ENCODE results near the gene PARPBP.
"Not testable (repeated sequence)": the region's sequence is repeated elsewhere in the genome, so short reads cannot be mapped to it uniquely, and the experiment has no call there.

PARPBP gene, protein sequence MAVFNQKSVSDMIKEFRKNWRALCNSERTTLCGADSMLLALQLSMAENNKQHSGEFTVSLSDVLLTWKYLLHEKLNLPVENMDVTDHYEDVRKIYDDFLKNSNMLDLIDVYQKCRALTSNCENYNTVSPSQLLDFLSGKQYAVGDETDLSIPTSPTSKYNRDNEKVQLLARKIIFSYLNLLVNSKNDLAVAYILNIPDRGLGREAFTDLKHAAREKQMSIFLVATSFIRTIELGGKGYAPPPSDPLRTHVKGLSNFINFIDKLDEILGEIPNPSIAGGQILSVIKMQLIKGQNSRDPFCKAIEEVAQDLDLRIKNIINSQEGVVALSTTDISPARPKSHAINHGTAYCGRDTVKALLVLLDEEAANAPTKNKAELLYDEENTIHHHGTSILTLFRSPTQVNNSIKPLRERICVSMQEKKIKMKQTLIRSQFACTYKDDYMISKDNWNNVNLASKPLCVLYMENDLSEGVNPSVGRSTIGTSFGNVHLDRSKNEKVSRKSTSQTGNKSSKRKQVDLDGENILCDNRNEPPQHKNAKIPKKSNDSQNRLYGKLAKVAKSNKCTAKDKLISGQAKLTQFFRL

DNA sequence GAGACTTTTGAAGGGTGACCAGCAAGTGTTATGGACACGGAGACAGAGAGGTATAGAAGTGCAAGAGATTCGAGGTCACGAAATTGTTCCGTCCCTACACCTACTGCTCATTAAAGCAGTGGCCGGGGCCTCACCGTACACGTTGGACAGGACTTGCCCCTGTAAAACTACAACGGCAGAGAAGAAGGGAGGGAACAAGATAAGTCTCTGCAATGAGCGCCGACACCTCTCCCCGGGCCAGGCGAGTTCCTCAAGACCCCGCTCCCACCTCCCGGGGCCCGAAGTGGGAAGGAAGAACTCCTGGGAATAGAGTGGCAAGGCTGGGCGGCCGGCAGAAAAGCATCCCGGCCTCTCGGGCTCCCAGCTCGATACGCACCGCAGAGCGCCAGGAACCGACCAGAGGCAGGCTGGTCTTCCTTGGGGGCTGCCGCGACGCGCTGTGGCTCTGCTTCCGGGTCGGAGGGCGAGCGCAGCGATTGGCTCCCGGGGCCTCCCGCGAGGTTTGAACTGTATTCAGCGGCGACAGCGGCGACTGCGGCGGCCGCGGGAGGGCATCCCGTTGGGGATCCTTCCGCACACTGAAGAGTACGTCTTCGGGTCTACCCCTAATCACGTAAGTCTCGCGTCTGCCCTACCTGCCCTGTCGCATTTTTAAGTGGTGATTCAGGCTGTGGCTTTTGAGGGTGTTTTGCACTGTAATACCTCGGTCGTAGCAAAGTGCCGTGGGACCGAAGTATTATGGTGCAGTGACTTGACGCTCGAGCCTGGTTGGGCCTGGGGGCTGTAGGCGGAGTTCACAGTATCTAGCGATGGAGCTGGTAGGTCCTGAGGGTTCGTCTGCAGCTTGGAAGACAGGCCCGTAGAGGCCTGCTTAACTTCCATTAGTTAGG is at the start of gene PARPBP, which contains the start of gene NUP37:
TSS of gene PARPBP (plus strand) at position 510 of the 890 bp plus-strand sequence. CDS start 3,706 bp downstream, outside the sequence.
TSS of gene NUP37 (minus strand) at position 441 of the 890 bp plus-strand sequence. CDS start 1,596 bp downstream, outside the sequence.
- peak; percentile 84 for DNase-seq

DNA sequence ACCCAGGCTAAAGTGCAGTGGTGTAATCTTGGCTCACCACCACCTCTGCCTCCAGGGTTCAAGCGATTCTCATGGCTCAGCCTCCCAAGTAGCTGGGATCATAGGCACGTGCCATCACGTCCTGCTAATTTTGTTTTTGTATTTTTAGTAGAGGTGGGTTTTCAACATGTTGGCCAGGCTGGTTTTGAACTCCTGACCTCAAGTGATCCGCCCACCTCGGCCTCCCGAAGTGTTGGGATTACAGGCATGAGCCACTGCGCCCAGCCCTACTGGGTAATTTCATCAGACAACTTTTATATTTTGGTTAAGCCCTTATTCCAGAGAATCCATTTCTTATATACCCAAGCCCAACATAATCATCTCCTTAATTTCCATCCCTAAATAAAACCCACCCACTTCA is 47.9 kb upstream of the PARPBP start:
- not testable (repeated sequence) for DNase-seq

GRCh38 chr12:102080842-102081241 is 39.1 kb upstream of the PARPBP start:
- DNase-seq = no peak

DNA sequence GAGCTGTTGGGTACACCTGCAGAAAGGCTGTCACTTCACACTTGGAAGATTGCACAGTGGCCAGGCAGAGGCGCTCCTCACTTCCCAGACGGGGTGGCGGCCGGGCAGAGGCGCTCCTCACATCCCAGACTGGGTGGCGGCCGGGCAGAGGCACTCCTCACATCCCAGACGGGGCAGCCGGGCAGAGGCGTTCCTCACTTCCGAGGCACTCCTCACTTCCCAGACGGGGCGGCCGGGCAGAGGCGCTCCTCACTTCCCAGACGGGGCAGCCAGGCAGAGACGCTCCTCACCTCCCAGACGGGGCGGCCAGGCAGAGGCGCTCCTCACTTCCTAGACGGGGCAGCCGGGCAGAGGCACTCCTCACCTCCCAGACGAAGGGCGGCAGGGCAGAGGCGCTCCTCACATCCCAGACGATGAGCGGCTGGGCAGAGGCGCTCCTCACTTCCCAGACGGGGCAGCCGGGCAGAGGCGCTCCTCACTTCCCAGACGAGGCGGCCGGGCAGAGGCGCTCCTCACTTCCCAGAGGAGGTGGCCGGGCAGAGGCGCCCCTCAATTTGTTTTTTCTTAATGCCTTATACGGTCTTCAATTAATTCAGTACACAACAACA is 30.7 kb upstream of the PARPBP start:
- not testable (repeated sequence) for DNase-seq

GRCh38 chr12:102093319-102093718 is 26.7 kb upstream of the PARPBP start:
- DNase-seq = peak; percentile 2

DNA sequence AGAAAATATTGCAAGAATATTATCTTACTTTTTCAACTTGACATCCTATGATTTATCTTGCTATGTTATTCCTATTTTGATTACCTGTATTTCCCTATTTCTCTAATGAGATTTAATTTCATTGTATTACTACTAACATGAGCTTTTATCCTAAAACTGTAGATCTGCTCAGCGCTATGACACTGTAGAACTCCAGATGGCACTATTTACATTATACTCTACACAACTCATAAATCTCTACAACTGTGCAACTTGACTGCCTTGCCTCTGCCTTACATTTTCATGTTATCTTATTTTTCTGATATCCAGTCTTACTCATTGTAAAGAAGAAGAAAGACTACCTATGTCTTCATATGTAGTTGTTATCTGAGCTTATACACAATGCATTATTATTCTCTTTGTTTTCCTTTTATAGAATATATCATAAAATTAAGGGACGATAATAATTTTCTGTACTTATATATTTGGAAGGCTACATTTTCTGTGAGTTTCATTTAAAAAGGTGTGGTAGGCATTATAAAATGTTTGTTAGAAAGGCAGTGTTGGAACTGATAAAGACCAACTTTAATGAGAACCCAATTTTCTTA is 24.2 kb upstream of the PARPBP start:
- peak; percentile 1 for DNase-seq

DNA sequence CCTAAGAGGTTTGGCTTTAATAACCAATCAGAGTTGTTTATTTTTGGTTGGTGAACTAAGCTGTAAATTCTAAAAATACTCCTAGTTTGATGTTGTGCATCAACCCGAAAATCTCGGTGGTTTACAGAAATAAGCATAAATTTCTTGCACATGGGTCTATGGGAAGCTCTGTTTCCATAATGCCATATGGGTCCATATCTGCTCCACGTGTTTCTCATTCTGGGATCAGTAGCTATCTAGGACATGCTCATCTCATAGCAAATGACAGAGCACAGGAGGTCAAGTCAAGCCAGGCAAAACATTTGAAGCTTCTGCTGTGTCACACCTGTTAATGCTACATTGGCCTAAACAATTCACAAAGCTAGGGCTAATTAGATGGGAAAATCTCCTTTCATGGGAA is 23.1 kb upstream of the PARPBP start:
- no peak for DNase-seq

DNA sequence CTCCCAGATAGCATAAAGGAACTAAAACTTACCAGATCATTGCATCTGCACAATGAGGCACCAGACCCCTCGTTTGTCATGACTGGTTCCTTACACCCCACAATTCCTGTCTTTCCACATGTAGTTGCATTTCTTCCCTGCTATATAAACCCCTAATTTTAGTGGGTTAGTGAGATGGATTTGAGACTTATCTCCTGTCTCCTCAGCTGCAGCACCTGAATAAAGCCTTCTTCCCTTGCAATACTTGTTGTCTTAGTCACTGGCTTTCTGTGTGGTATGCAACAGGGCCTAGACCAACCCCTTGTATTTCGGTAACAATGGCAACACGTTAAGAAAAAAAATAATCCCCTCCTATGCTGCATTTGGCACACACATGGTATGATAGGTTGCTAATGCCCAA is 13.1 kb upstream of the PARPBP start:
- no peak for DNase-seq

DNA sequence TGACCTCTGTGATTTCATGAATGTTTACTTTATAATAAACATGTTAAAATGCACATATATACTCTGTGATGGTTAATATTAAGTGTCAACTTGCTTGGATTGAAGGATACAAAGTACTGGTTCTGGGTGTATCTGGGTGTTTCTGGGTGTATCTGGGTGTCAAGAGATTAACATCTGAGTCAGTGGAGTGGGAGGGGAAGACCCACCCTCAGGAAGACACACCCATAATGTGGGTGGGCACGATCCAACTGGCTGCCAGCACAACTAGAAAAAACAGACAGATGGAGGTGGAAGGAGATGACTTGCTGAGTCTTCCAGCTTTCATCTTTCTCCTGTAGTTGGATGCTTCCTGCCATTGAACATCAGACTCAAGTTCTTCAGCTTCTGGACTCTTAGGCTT is 12.0 kb upstream of the PARPBP start:
- no peak for DNase-seq

- no peak for DNase-seq
Measured at GRCh38 chr12:102110782-102111181, 9.2 kb upstream of the PARPBP start.

DNA sequence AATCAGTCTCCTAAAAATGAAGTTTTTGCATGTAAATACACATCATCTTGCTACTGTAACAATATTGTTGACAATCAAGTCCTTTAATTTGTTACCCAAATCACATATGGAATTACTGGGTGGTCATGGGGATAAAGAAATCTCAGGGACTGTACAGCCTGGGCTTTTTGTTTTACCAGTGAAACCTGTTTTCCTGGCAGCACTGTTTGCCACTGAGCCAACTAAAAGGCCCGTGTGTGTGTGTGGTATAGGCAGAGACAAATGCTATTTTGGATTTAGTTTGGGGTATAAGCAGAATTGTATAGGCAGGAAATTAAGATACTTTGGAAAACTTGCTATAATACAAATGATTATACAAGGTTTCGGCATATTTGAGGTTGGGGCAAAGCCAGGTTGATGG is 5.8 kb upstream of the PARPBP start:
- DNase-seq = no peak

GRCh38 chr12:102116392-102116791 is 3.6 kb upstream of the PARPBP start:
- no peak for DNase-seq

GRCh38 chr12:102118874-102119273 is 1.1 kb upstream of the PARPBP start:
- no peak for DNase-seq

DNA sequence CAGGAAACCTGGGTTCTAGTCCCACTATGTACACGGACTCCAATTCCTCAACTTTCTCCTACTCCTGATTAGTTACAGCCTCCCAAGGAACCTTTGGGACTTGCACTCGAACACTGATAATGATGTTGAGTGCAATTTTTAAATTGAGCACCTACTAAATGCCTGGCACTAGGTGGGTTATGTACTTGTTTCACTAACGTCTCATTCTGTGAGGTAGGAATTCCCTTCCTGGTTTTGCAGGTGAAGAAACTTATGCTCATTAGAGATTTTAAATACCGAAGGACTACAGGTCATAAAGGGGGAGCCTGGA is 536 bp downstream of the PARPBP start:
- DNase-seq = no peak

- peak; percentile 7 for DNase-seq
Measured at GRCh38 chr12:102120886-102121285, 903 bp downstream of the PARPBP start.

DNA sequence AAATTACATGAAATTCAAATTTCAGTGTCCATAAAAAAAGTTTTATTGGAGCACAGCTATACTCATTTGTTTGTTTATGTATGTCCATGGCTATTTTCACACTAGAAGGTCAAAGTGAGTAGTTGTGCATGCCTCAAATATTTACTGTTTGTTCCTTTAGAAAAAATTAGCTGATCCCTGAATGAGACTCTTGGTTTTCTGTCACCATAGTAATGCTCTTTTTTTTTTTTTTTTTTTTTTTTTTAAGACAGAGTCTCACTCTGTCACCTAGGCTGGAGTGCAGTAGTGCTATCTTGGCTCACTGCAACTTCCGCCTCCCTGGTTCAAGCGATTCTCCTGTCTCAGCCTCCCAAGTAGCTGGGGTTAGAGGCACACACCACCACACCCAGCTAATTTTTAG is 1.3 kb downstream of the PARPBP start:
- DNase-seq = not testable (repeated sequence)

DNA sequence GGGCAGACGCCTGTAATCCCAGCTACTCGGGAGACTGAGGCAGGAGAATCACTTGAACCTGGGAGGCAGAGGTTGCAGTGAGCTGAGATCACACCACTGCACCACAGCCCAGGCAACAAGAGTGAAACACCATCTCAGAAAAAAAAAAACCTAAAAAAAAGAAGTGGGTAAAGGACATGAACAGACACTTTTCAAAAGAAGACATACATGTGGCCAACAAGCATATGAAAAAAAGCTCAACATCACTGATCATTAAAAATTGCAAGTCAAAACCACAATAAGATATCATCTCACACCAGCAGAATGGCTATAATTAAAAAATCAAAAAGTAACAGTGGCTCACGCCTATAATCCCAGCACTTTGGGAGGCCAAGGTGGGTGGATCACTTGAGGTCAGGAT is 10.7 kb downstream of the PARPBP start:
- not testable (repeated sequence) for DNase-seq

- not testable (repeated sequence) for DNase-seq
Measured at GRCh38 chr12:102131442-102131841, 11.5 kb downstream of the PARPBP start.

DNA sequence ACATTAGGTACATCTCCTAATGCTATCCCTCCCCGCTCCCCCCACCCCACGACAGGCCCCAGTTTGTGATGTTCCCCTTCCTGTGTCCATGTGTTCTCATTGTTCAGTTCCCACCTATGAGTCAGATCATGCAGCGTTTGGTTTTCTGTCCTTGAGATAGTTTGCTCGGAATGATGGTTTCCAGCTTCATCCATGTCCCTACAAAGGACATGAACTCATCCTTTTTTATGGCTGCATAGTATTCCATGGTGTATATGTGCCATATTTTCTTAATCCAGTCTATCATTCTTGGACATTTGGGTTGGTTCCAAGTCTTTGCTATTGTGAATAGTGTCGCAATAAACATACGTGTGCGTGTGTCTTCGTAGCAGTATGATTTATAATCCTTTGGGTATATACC is 17.6 kb downstream of the PARPBP start:
- DNase-seq = not testable (repeated sequence)

DNA sequence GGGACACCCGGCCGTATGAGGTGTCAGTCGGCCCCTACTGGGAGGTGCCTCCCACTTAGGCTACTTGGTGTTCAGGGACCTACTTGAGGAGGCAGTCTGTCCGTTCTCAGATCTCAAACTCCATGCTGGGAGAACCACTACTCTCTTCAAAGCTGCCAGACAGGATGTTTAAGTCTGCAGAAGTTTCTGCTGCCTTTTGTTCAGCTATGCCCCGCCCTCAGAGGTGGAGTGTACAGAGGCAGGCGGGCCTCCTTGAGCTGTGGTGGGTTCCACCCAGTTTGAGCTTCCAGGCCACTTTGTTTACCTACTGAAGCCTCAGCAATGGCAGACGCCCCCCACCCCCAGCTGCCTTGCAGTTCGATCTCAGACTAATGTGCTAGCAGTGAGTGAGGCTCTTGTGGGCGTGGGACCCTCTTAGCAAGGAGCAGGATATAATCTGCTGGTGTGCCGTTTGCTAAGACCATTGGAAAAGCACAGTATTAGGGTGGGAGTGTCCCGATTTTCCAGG is 22.9 kb downstream of the PARPBP start:
- not testable (repeated sequence) for DNase-seq

DNA sequence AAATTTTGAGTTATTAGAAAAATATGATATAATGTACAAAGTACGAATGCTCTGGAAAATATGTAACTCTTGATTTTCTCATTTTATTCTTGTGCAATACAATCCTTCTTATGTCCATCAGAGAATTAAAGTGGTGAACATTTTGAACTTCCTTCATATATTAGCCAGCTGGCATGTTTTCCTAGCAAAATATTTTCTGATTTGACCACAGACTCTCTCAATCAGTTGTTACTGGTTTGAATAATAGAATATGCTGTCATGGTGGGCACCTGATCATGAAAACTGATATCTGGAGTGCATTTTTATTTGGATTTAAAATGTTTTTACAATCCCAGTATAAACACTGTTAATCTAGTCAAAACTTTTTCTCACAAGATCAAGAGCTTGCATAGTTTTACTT is 24.2 kb downstream of the PARPBP start:
- no peak for DNase-seq

- DNase-seq = not testable (repeated sequence)
Measured at GRCh38 chr12:102147062-102147587, 27.1 kb downstream of the PARPBP start.

Measured in kidney glomerular epithelial cell (primary cell).